Stimulated activated CD4-positive, alpha-beta T cell treated with anti-CD3 and anti-CD28 coated beads, Interleukin-1b, Interleukin-23, amount 100 ng/mL, for 48 hours (primary cell): ENCODE data around the gene SMYD3.
"Not testable (repeated sequence)": the region's sequence is repeated elsewhere in the genome, so short reads cannot be mapped to it uniquely, and the experiment has no call there.

Source experiments
- DNase-seq: peaks from one replicate; pipeline ENCODE4 v3.0.0-alpha.2; 2020

Gene SMYD3

DNA sequence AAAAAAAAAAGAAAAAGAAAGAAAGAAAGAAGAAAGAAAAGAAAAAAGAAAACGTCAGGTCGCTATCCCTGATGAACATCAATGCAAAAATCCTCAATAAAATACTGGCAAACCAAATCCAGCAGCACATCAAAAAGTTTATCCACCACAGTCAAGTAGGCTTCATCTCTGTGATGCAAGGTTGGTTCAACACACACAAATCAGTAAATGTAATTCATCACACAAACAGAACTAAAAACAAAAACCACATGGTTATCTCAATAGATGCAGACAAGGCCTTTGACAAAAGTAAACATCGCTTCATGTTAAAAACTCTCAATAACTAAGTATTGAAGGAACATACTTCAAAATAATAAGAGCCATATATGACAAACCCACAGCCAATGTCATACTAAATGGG is 779.0 kb downstream of the SMYD3 start:
- not testable (repeated sequence) for DNase-seq

DNA sequence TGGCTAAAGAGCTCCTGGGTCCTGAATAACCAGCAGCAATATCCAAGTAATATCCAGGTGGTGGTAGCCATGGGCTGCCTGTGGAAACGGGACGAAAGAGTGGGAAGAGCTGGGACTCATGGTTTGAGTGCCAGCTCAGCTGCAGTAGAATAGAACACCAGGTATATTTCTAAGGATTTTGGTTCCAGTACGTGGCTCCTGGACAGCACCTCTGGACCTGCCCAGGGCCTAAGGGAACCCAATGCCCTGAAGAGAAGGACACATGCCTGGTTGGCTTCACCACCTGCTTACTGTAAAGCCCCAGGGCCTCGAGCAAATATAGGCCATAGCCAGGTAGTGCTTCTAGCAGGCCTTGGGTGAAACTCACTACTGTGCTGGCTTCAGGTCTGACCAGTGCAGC is 785.6 kb downstream of the SMYD3 start:
- DNase-seq = no peak

DNA sequence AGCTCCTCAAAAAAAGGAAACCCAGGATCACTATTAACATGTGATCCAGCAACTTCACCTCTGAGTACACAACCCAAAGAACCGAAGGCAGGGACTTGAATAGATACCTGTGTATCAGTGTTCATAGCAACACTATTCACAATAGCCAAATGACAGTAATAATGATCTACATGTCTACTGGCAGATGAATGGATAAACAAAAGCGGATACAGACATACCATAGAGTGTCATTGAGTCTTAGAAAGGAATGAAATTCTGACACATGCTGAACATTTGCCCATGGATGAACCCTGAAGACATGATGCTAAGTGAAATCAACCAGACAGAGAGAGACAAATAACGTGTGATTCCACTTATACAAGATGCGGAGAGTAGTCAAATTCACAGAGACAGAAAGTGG is 788.1 kb downstream of the SMYD3 start:
- no peak for DNase-seq

DNA sequence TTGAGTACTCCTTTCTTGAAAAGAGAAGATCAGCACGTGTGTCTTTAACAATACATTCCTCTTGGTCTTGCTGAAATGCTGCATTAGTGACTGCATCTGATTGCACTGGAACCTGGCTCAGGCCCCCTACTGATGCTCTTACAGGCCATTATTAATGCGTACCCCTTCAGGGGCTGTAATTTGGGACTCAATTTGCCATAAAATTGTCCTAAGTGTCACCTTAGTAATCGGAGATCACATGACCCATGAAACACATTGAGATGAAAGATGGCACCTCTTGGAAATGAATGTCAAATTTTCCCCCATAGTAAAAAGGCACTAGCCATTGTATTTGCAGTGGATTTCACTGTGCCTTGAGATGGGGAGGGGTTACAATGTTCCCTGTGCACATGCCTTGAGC is 789.0 kb downstream of the SMYD3 start:
- no peak for DNase-seq

- DNase-seq = no peak
Measured at GRCh38 chr1:245717611-245718010, 789.5 kb downstream of the SMYD3 start.

- no peak for DNase-seq
Measured at GRCh38 chr1:245716561-245716960, 790.5 kb downstream of the SMYD3 start.

GRCh38 chr1:245715970-245716369 is 791.1 kb downstream of the SMYD3 start:
- no peak for DNase-seq

GRCh38 chr1:245715291-245715701 is 791.8 kb downstream of the SMYD3 start:
- no peak for DNase-seq

DNA sequence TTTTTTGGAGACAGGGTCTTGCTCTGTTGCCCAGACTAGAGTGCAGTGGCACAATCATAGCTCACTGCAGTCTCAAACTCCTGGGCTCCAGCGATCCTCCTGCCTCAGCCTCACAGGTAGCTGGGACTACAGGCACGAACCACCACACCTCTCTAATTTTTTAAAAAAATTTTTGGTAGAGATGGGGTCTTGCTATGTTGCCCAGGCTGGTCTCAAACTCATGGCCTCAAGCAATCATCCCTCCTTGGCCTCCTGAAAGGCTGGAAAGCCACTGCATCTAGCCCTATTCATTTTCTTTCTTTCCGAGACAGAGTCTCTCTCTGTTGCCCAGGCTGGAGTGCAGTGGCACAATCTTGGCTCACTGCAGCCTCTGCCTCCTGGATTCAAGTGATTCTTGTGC is 793.1 kb downstream of the SMYD3 start:
- DNase-seq = not testable (repeated sequence)

DNA sequence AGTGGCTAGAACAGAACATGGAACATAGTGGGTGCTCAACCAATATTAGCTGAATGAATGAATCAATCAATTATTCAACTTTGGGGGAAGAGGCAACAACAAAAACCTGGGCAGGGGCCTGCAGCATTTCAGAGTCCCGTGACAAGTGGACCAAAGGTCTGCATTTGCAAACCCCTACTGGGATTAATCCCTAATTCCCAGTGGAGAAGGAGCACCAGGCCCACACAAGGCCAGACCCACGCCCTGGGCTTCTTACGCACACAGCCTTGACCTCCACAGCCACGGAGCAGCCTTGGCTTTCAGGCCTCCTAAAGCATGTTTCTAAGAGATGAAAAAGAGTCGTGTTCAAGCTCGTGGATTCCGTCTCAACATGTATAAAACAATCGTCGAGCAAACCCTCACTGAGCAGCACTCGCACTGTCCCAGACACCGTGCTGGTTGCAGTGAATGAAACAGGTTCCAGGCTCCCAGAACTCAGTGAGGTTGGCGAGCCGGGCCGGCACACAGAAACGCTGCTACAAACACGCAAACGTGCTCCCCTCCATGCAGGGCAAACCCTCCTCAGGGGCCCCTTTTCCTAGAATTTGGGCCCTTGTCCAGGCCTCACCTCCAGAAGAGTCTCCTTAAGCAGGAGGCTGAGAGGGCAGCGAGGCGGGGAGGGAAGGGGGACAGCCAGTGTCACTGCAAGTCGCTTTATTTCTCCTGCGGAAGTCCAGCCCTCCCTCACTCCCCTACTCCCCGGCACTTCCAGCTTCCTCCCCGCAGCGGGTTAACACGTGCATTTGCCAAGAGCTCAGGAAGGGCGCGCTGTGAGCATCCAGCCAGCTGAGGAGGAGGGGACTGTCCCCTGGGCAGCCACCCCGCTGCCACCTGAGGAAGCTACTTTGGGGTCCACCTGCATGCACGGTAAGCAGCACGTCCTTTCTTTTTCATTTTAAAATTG is 795.8 kb downstream of the SMYD3 start:
- DNase-seq = no peak

GRCh38 chr1:245707941-245708340 is 799.1 kb downstream of the SMYD3 start:
- DNase-seq = no peak

GRCh38 chr1:245704765-245705164 is 802.3 kb downstream of the SMYD3 start:
- no peak for DNase-seq

- DNase-seq = no peak
Measured at GRCh38 chr1:245704341-245704740, 802.7 kb downstream of the SMYD3 start.

GRCh38 chr1:245702346-245702745 is 804.7 kb downstream of the SMYD3 start:
- no peak for DNase-seq

- DNase-seq = no peak
Measured at GRCh38 chr1:245701631-245702030, 805.4 kb downstream of the SMYD3 start.

- DNase-seq = no peak
Measured at GRCh38 chr1:245700631-245701030, 806.4 kb downstream of the SMYD3 start.
